LNCaP clone FGC (cell line): Measurements from ENCODE around the gene ANO2.

Experiments used
- DNase-seq: peaks from one replicate; pipeline ENCODE4 v3.0.0-alpha.2; 2011; ENCODE audit warnings: low read depth
- H3K4me3 ChIP-seq: 2 replicates; pipeline ENCODE4 v1.5.1; 2011; ENCODE audit warnings: mild to moderate bottlenecking, low read depth, low read length, control low read depth
- TF ChIP-seq, protein P1 (sequence below): IDR thresholded peaks from 2 replicates; pipeline ENCODE4 v1.5.1; 2012; ENCODE audit warnings: mild to moderate bottlenecking; ENCODE audit not compliant: control insufficient read depth, insufficient read depth; ENCODE audit errors: extremely low read depth

Gene ANO2

GRCh38 chr12:5556946-5557673, 387.9 kb downstream of the ANO2 start:
- H3K4me3 ChIP-seq: no peak overlapping the region
- no peak for DNase-seq
- TF ChIP-seq, protein P1, sequence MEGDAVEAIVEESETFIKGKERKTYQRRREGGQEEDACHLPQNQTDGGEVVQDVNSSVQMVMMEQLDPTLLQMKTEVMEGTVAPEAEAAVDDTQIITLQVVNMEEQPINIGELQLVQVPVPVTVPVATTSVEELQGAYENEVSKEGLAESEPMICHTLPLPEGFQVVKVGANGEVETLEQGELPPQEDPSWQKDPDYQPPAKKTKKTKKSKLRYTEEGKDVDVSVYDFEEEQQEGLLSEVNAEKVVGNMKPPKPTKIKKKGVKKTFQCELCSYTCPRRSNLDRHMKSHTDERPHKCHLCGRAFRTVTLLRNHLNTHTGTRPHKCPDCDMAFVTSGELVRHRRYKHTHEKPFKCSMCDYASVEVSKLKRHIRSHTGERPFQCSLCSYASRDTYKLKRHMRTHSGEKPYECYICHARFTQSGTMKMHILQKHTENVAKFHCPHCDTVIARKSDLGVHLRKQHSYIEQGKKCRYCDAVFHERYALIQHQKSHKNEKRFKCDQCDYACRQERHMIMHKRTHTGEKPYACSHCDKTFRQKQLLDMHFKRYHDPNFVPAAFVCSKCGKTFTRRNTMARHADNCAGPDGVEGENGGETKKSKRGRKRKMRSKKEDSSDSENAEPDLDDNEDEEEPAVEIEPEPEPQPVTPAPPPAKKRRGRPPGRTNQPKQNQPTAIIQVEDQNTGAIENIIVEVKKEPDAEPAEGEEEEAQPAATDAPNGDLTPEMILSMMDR: no peak

GRCh38 chr12:5556033-5556614, 388.9 kb downstream of the ANO2 start:
- TF ChIP-seq, protein P1: peak; percentile 43
- no peak overlapping the region for H3K4me3 ChIP-seq
- DNase-seq: no peak

GRCh38 chr12:5554711-5555110, 390.3 kb downstream of the ANO2 start:
- no peak for DNase-seq
- TF ChIP-seq, protein P1: no peak
- no peak overlapping the region for H3K4me3 ChIP-seq

DNA sequence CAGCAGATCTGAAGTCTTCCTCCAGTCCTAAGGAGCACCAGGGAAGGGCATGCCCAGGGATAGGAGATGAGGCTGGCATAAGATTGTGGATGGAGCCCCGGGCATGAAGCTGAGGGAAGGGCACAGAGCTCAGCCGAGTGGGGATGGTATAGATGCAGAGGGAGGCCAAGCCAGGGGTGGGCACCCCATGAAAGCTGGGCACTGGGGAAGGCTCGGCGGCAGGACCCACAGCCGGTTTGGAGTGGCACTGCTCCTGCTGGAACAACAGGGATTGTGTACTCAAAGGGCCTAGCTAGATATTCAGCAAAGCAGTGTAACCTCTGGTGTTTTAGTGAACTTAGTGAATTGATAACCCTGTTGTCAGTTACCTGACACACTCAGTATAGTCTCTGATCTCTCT, 396.0 kb downstream of the ANO2 start:
- TF ChIP-seq, protein P1: no peak
- H3K4me3 ChIP-seq: no peak overlapping the region

GRCh38 chr12:5548152-5548943, 396.7 kb downstream of the ANO2 start:
- no peak overlapping the region for H3K4me3 ChIP-seq
- DNase-seq: no peak
- TF ChIP-seq, protein P1: no peak

More for the DNA sequence above, 396.0 kb downstream of the ANO2 start:
- no peak for DNase-seq

DNA sequence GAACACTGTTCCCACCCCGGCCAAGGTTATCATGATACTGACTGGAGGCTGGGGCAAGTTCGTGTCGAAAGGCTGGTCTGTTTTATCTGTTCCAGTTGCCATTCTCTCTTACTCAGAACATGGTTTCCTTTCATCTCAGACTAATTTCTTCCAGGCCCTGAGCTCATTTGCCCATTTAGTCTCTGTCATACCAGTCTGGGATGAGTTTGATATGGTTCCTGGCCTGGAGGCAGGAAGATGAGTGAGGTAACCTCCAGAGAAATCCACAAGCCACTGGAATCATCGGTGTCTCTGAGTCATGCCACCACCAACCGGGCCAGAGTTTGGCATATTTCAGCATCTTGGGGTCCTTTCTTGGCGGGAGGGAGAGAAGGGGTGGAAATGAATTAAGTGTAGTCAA, 398.4 kb downstream of the ANO2 start:
- TF ChIP-seq, protein P1: no peak
- no peak for DNase-seq
- no peak overlapping the region for H3K4me3 ChIP-seq
